Ishikawa (cell line): ENCODE data around the gene DYRK1B.
A peak's percentile ranks its signal among the peaks of the same experiment; 100 is the strongest.
"Not testable (repeated sequence)": the region's sequence is repeated elsewhere in the genome, so short reads cannot be mapped to it uniquely, and the experiment has no call there.

ENCODE experiments used
- CEBPB ChIP-seq: IDR thresholded peaks from 2 replicates; pipeline ENCODE4 v1.6.1; 2012
- FOXM1 ChIP-seq: IDR thresholded peaks from 2 replicates; pipeline ENCODE4 v1.6.1; 2012; ENCODE audit warnings: low read depth, borderline replicate concordance
- RAD21 ChIP-seq: IDR thresholded peaks from 2 replicates; pipeline ENCODE4 v1.6.1; 2012; ENCODE audit warnings: low read depth
- USF1 ChIP-seq: IDR thresholded peaks from 2 replicates; pipeline ENCODE4 v1.6.1; 2012
- YY1 ChIP-seq: IDR thresholded peaks from 2 replicates; pipeline ENCODE4 v1.6.1; 2012; ENCODE audit warnings: low read depth
- TF ChIP-seq, protein P1 (sequence below): IDR thresholded peaks from 2 replicates; pipeline ENCODE4 v1.6.1; 2012

DNA sequence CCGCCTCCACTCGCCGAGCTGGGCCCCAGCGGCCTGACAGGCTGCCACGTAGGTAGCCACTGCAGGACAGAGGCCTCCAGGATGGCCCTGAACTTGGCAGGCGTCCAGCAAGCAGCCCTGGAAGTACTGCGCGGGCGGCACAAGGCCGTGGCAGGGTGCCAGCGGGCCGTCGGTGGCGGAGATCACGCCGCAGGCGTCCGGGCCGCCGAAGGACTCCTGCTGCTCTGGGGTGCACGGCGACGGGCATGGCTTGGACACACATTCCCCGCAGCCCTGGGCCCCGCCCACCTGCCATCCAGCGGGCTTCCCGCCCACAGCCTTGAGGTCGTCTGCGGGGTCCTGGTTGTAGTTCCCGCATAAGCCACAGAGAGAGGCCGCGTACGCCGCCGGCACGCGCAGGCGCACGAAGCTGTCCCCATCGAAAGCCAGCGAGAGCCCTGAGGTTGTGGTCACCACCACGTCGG is 41.5 kb upstream of the DYRK1B start:
- not testable (repeated sequence) for TF ChIP-seq YY1, RAD21, USF1, FOXM1, CEBPB
- TF ChIP-seq, protein P1, sequence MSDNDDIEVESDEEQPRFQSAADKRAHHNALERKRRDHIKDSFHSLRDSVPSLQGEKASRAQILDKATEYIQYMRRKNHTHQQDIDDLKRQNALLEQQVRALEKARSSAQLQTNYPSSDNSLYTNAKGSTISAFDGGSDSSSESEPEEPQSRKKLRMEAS: peak; percentile 34; the same call in 1 of the 2 replicates
